Large intestine (tissue), 3 donors: ENCODE data around the gene C1orf174. TPM values are rescaled to one million over a fixed set of nuclear protein-coding genes. Genes with fewer than 3 reads are reported as not detected.

Experiments
- DNase-seq, 2 donors: peaks; one replicate each; pipeline versions ENCODE4 v3.0.0 to v3.0.0-alpha.2; 2013
- H3K27ac ChIP-seq: one replicate; pipeline ENCODE4 v1.5.1; 2013; ENCODE audit warnings: low read length
- H3K27me3 ChIP-seq: 2 replicates; pipeline ENCODE4 v1.6.1; 2013; ENCODE audit warnings: low read length; ENCODE audit not compliant: control insufficient read depth, insufficient read depth
- H3K36me3 ChIP-seq: 2 replicates; pipeline ENCODE4 v1.6.1; 2013; ENCODE audit warnings: low read length; ENCODE audit not compliant: control insufficient read depth, insufficient read depth
- H3K4me1 ChIP-seq: one replicate; pipeline ENCODE4 v1.6.1; 2013; ENCODE audit warnings: low read length; ENCODE audit not compliant: control insufficient read depth, insufficient read depth
- H3K4me3 ChIP-seq: one replicate; pipeline ENCODE4 v1.5.1; 2013; ENCODE audit warnings: low read length
- H3K9me3 ChIP-seq: one replicate; pipeline ENCODE4 v1.6.1; 2013; ENCODE audit warnings: mild to moderate bottlenecking, low read depth, low read length, moderate library complexity; ENCODE audit not compliant: control insufficient read depth
- WGBS: methylation state at CpG from one replicate; pipeline ENCODE4 v1.1.5; 2013; ENCODE audit warnings: low lambda C conversion rate; ENCODE audit not compliant: insufficient coverage; 5-methylcytosine and 5-hydroxymethylcytosine counted together
- polyA plus RNA-seq: library from polyadenylated mRNA; unstranded; fragments of 120-200 nt; gene quantifications from one replicate; pipeline ENCODE4 v1.2.1, GENCODE V29; 2013

The C1orf174 gene
- polyA plus RNA-seq, 1 donor = 28.4 TPM

- Histone ChIP-seq H3K4me1 (no peaks in the 10 kb centered on the region), H3K27me3 (peaks cover 11% of the 10 kb centered on the region), H3K27ac (no peak overlapping the region), H3K36me3 (no peaks in the 10 kb centered on the region), H3K4me3 (no peak overlapping the region), H3K9me3 (no peaks in the 10 kb centered on the region)
- no peak for DNase-seq
- no CpG with 5 or more reads among the region's 12 CpGs for WGBS
Observed at GRCh38 chr1:3940754-3941345, 40.8 kb upstream of the C1orf174 start.

- WGBS = 80% methylated on average over 2 of the region's 15 CpGs
- no peak overlapping the region for H3K27ac ChIP-seq
- H3K4me3 ChIP-seq = no peak overlapping the region
- DNase-seq = no peak
- H3K36me3 ChIP-seq = no peaks in the 10 kb centered on the region
- no peaks in the 10 kb centered on the region for H3K9me3 ChIP-seq
- peaks cover 11% of the 10 kb centered on the region for H3K27me3 ChIP-seq
- H3K4me1 ChIP-seq = no peaks in the 10 kb centered on the region
Observed at GRCh38 chr1:3940081-3940753, 40.1 kb upstream of the C1orf174 start.

GRCh38 chr1:3939242-3940080, 39.4 kb upstream of the C1orf174 start:
- no peaks in the 10 kb centered on the region for H3K36me3 ChIP-seq
- H3K4me3 ChIP-seq = no peak overlapping the region
- no peak for DNase-seq
- H3K27ac ChIP-seq = no peak overlapping the region
- H3K9me3 ChIP-seq = no peaks in the 10 kb centered on the region
- H3K27me3 ChIP-seq = peaks cover 7% of the 10 kb centered on the region
- WGBS = 100% methylated on average over 1 of the region's 12 CpGs
- H3K4me1 ChIP-seq = no peaks in the 10 kb centered on the region

GRCh38 chr1:3932156-3932919, 32.3 kb upstream of the C1orf174 start:
- Histone ChIP-seq H3K4me1 (no peaks in the 10 kb centered on the region), H3K27ac (no peak overlapping the region)
- WGBS = no CpG with 5 or more reads among the region's 21 CpGs

DNA sequence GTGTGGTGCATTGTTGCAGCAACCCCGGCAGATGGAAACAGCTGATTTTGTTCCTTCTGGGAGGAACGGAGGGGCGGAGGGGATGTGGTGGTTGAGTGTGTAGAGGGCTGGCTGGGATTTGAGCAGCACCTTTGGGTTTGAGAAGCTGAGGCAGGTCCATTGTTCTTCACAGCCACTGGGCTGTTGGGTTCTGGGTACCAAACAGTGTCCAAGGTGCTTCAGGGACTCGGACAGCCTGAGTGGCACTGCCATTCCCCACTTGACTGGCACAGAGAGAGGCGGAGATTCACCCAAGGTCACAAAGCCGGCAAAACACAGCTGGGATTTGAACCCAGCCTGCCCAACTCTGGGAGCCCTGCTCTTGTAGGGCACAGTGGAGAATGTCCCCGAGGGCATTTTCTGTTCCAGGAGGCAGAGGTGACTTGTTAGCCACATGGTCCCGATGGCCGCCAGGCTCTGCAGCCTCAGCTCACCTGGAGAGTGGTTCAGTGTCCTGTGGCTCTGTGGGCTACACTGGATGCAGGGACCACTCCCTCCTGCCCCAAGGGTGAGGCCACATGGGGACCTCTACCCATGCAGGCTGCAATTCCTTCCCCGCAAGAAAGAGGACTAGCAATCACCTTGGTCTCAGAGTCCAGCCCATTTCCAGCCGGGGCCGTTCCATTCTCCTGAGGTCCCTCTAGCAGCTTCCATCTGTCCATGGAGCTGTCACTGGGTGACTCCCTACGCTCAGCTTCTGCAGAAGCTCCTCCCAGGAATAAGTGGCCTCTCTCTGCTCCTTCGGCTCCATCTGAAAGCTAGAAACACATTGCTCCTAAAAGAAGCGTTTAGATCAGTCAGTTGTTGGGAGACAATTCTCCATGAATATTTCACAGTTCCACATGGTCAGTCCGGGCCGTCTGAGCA, 31.2 kb upstream of the C1orf174 start:
- no peaks in the 10 kb centered on the region for H3K36me3 ChIP-seq
- no peak for DNase-seq
- peaks cover 5% of the 10 kb centered on the region for H3K9me3 ChIP-seq
- H3K4me3 ChIP-seq = no peak overlapping the region
- peaks cover 5% of the 10 kb centered on the region for H3K27me3 ChIP-seq
- H3K4me1 ChIP-seq = no peaks in the 10 kb centered on the region
- H3K27ac ChIP-seq = no peak overlapping the region
- WGBS = 20% methylated on average over 1 of the region's 17 CpGs

More at GRCh38 chr1:3932156-3932919, 32.3 kb upstream of the C1orf174 start:
- Histone ChIP-seq H3K4me3 (no peak overlapping the region), H3K9me3 (peaks cover 5% of the 10 kb centered on the region), H3K36me3 (no peaks in the 10 kb centered on the region), H3K27me3 (peaks cover 5% of the 10 kb centered on the region)
- no peak for DNase-seq

DNA sequence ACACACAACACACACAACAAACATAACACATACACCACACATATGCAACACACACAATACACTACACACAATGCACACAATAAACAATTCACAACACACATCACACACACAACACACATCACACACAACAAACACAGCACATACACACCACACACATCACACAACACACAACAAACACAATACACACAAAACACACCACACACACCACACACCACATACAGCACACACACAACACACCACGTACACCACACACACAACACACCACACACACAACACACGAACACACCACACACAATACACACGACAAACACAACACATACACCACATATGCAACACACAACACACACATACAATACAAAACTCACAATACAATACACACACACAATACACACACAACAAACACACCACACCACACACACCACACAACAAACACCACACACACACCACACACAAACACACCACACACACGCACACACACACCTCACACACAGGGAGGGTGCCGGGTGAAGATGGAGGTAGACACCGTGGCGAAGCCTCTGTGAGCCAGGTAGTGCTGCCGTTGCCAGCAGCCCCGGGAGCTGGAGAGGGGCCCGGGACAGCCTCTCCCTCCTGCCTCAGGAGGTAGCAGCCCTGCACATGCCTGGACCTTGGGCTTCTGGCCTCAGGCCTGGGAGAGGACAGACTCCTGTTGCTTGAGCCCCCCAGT, 30.4 kb upstream of the C1orf174 start:
- no peak overlapping the region for H3K27ac ChIP-seq
- no CpG with 5 or more reads among the region's 10 CpGs for WGBS
- H3K4me3 ChIP-seq = no peak overlapping the region
- DNase-seq = no peak
- no peaks in the 10 kb centered on the region for H3K36me3 ChIP-seq
- peaks cover 5% of the 10 kb centered on the region for H3K27me3 ChIP-seq
- peaks cover 5% of the 10 kb centered on the region for H3K9me3 ChIP-seq
- H3K4me1 ChIP-seq = no peaks in the 10 kb centered on the region

DNA sequence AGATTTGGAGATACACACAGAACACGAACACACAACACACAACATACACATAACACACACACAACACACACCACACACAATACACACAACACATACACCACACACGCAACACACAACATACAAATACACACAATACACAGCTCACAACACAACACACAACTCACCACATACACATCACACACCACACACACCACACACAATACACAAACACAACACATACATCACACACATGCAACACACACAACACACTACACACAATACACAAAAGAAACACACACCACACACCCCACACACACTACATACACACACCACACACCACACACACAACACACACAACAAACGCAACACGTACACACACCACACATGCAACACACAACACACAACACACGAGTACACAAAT, 29.1 kb upstream of the C1orf174 start:
- no peak overlapping the region for H3K27ac ChIP-seq
- H3K4me1 ChIP-seq = no peaks in the 10 kb centered on the region
- H3K4me3 ChIP-seq = no peak overlapping the region
- no peaks in the 10 kb centered on the region for H3K36me3 ChIP-seq
- H3K27me3 ChIP-seq = peaks cover 5% of the 10 kb centered on the region
- no peak for DNase-seq
- no CpG with 5 or more reads among the region's 5 CpGs for WGBS
- H3K9me3 ChIP-seq = peaks cover 5% of the 10 kb centered on the region

GRCh38 chr1:3928586-3928985, 28.5 kb upstream of the C1orf174 start:
- DNase-seq = no peak
- H3K36me3 ChIP-seq = no peaks in the 10 kb centered on the region
- no CpG with 5 or more reads among the region's 11 CpGs for whole genome bisulfite sequencing
- peaks cover 5% of the 10 kb centered on the region for H3K27me3 ChIP-seq
- H3K27ac ChIP-seq = no peak overlapping the region
- no peak overlapping the region for H3K4me3 ChIP-seq
- H3K9me3 ChIP-seq = peaks cover 5% of the 10 kb centered on the region
- no peaks in the 10 kb centered on the region for H3K4me1 ChIP-seq

- no peak for DNase-seq
- Histone ChIP-seq H3K27ac (no peak overlapping the region), H3K4me3 (no peak overlapping the region), H3K4me1 (no peaks in the 10 kb centered on the region), H3K27me3 (peaks cover 3% of the 10 kb centered on the region), H3K36me3 (no peaks in the 10 kb centered on the region), H3K9me3 (peaks cover 5% of the 10 kb centered on the region)
Observed at GRCh38 chr1:3926956-3927355, 26.9 kb upstream of the C1orf174 start.
